CD4-positive, alpha-beta T cell treated with Interferon alpha-2 for 1 hour (primary cell): ENCODE results near the gene GHITM.
"Not testable (repeated sequence)": the region's sequence is repeated elsewhere in the genome, so short reads cannot be mapped to it uniquely, and the experiment has no call there.

Experiments
- DNase-seq, 2 donors: peaks; one replicate each; pipeline ENCODE4 v3.0.0-alpha.2; 2020 to 2022

The GHITM gene

DNA sequence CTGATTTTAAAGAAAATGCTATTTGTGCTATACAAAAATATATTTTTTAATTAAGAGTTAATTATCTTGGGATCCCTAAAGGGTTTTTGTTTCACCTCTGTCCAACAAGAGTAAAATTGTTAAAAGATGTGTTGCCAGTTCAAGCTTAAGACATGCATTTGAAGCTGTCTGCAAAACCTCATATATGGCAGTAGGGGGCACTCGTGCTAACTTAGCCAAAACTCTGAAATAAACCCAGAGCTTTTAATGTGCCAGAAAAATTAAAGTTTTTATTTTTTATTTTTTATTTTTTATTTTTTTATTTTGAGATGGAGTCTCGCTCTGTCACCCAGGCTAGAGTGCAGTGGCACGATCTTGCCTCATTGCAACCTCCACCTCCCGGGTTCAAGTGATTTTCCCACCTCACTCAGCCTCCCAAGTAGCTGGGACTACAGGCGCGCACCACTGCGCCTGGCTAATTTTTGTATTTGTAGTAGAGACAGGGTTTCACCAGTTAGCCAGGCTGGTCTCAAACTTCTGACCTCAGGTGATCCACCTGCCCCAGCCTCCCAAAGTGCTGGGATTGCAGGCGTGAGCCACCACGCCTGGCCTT, 8.8 kb downstream of the GHITM start:
- DNase-seq, result peak in 1 of 2 donors; percentile 56

DNA sequence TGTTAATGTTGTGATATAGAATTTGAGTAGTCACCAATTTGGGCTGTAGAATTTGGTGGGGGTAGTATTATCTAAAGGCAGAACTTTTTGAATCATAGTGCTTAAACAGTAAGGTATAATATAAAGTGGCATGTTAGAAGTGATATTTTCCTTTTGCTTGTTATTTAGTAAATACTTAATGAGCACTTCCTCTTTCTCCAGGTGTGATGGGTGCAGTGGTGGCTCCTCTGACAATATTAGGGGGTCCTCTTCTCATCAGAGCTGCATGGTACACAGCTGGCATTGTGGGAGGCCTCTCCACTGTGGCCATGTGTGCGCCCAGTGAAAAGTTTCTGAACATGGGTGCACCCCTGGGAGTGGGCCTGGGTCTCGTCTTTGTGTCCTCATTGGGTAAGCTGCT, 10.5 kb downstream of the GHITM start:
- DNase-seq, result no peak

DNA sequence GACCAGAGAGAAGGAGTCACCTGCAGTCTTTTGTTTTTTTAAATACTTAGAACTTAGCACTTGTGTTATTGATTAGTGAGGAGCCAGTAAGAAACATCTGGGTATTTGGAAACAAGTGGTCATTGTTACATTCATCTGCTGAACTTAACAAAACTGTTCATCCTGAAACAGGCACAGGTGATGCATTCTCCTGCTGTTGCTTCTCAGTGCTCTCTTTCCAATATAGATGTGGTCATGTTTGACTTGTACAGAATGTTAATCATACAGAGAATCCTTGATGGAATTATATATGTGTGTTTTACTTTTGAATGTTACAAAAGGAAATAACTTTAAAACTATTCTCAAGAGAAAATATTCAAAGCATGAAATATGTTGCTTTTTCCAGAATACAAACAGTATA, 13.5 kb downstream of the GHITM start:
- no peak for DNase-seq

DNA sequence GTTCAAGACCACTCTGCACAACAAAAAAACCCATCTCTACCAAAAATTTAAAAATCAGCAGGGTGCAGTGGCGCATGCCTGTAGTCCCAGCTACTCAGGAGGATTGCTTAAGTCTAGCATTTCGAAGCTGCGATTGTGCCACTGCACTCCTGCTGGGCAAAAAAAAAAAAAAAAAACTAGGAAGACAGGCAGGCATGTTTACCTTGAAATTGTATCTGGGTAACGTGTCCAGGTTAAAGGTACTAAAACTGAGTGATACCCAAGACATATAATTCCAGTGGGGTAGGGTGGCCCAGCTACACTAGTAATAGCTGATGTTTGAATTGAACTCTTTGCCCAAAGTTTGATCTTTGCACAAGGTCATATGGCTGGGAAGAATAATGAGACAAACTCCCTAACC, 16.2 kb downstream of the GHITM start:
- no peak for DNase-seq

DNA sequence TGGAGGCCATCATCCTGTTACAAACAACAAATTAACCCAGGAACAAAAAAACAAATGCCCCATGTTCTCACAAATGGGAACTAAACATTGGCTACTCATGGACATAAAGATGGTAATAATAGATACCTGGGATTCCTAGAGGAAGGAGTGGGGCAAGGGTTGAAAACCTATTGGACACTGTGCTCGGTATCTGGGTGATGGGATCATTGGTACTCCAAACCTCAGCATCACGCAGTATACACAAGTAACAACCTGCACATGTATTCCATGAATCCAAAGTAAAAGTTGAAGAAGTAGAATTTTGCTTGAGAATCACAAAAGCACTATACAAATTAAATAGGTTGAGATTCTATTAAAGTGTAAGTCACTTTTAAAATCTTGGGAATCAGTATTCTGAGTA, 16.7 kb downstream of the GHITM start:
- no peak for DNase-seq

DNA sequence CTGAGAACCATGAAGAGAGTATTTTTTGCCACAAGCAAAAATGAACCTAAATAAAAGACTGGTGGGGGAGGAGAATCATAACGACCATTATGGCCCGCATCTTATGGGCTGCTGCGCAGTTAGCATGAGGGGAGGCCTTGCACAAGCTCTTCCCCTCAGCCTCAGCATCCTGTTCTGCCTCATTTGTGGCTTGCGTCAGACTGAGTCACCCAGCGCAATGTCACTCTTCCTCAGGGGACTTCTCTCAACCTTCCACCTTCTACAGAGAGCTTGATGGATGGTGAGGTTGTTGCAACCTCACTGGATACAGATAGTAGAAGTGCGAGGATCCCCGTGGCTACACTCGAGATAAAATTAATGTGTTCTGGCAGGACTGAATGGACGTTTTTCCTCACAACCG, 17.5 kb downstream of the GHITM start:
- peak; percentile 48 to 65 for DNase-seq

DNA sequence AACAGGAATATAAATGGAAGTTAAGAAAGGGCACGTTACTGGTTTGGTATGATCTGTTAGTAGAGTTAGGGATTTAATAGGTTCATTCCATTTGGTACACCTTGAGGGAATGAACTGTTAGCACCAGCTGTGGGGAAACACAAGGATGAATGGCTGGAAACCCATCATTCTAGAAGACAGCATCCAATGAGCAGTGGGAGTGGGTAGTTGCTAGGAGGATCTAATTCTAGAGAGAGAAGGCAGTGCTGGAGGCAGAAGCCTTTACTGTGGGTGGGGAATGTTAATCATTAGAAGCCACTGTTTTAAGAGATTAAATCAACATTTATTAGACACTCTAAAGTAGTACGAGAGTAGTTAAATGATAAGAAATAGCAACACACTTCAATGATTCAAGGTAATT, 18.8 kb downstream of the GHITM start:
- no peak for DNase-seq

DNA sequence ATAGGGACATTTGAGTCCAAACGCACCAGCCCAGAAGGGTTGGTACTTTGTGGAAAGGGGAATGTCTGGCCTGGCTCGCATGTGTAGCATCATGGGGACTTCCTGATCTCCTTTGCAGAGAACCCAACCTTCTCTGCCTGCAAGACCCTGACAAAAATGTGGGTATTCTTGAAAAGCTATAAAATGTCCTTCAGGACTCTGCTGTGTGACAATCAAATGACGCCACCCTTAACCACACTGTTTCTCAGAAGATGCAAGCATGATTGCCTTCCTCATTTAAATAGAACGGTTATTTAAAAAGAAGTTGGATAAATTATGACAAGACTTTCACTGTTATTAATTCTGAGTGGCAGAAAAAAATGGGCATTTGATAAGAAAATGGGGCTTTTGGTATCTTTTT, 19.2 kb downstream of the GHITM start:
- DNase-seq, result no peak

DNA sequence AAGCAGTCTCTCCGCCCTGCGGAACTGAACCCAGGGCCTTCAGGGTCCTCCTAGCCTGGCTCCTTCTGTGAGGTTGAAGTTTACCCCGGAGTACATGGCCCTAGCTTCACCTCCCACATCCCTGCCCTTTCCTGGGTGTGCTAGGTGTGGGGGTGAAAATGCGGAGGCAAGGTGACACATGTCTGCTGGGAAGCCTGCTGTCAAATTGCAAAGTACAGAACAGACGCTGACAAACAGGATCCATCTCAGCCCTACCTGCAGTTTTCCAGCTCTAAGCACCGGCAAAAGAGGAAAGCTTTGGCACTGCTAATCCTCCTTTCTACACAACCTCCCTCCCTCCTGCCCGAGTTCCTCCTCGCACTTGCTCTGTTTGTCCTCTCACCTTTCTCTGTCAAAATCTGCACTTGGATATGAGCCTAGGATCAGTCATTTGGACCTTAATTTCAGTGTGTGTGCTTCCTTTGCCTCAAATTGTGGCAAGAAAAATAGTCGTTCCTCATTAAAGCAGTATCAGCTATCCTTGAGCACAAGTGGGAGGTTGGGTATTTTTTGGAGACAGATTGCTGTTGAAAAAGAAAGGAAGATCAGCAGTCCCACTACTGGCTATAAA, 19.9 kb downstream of the GHITM start:
- DNase-seq, result no peak

DNA sequence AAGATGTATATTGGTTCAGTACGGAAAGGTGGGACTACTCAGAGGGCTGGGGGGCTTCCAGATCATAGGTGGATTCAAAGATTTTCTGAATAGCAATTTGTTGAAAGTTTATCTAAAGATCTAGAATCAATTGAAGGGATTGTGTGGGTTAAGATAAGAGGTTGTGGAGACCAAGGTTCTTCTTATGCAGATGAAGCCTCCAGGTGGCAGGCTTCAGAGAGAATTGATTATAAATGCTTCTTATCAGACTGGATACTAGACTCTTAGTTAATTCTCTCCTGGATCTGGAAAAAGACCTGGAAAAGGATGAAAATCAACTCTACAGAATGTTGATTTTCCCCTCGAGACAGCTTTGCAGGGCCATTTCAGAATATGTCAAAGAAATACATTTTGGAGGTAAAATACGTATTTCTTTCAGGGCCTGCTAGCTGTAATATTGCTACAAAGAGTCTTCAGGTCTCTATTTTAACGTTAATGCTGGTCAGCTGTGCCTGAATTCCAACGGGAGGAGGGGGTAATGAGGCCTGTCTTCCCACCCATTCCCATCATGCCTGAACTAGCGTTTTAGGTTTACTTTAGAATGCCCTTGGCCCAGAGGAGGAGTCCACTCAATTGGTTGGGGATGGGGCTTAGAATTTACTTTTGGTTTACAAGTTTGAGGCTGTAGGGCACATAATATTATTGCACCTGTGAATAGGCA, 21.5 kb downstream of the GHITM start:
- DNase-seq, result no peak

DNA sequence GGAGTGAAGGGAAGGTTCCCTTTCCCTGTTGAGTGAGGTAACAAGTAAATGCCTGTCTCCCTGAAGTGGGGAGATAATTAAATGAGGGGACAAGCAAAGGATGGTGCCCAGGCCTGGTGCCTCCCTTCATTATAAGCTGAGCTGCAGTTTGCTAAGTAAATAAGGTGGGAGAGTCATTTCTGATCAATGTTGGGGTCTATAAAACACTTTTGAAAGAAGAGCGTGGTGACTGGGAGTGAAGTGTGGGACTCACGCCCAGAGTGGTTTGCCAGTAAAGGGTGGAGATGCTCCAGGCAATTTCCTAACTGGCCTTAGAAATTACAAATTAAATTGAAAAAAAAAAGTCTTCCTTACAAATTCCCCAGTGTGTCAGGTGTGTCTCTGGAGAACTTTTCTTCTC, 24.7 kb downstream of the GHITM start:
- no peak for DNase-seq

DNA sequence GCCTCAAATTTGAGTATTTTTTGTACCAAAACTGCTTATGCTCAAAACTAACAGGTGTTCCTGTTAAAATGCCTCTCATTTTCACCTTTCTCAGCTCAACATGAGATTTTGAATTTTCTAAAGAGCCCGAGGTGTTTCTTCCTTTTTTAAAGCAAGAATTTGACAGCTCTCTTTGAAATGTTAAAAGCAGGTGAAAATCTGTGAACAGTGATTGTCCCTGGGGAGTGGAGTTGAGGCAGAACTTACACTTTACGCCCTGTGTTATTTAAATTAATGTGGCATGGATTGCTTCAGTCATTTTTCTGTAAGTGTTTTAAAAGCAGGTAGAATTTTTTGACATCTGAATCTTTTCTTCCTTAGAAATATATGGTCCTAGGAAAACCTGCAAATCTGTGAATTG, 25.1 kb downstream of the GHITM start:
- DNase-seq, result no peak

DNA sequence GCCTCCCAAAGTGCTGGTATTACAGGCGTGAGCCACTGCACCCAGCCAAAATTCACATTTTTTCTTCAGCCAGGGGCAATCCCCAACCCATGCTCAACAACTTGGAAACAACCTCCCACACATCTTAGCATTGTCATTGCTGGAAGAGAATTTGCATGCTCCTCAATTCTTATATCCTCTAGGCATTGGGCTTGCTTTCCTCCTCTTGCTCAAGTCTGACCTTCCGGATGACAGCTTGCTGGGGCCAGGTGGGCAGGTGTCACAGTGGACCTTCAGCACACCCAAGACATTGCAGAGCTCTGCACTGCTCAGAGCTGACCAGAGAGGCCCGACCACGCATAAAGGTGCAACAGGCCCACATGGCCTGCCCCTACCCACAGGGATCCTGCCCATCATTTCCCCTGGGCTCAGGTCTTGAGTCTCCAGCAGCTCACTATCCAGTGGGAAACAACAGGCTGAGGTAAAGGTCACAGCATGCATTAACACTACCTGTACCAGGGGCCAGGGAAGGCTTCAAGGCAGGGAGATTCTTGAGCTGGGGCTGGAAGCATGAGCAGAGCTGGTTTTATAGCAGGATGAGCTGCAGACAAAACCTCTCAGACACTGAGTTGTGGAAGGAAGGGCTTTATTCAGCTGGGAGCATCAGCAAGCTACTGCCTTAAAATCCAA, 27.4 kb downstream of the GHITM start:
- DNase-seq, result no peak

DNA sequence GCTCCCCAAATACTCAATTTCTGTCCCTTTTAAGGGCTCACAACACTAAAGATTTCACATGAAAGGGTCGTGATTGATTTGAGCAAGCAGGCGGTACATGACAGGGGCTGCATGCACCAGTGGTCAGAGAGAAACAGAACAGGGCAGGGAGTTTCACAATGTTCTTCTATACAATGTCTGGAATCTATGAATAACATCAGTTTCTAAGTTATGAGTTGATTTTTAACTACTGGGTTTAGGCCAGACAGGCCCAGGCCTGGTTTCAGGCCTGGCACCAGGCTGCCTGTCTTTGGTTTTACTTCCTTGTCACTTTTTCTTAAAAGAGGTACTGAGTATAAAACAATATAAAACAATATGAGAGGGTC, 28.0 kb downstream of the GHITM start:
- not testable (repeated sequence) for DNase-seq

DNA sequence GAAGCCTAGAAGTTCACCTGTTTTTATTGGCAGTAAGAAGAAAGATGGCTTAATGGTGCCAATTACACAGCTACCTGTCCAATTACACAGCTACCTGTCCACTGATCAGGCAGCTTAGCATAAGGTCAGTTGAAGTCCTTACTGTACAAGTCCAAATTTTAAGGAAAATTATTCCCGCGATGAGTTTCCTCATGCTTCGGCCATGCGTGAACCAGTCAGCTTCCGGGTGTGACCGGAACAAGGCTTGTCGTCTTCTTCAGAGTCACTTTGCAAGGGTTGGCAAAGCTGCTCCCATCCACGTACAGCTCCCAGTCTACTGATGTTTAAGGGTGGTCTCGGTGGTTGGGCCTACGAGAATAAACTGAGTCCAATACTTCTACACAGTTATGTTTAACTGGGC, 29.1 kb downstream of the GHITM start:
- not testable (repeated sequence) for DNase-seq

DNA sequence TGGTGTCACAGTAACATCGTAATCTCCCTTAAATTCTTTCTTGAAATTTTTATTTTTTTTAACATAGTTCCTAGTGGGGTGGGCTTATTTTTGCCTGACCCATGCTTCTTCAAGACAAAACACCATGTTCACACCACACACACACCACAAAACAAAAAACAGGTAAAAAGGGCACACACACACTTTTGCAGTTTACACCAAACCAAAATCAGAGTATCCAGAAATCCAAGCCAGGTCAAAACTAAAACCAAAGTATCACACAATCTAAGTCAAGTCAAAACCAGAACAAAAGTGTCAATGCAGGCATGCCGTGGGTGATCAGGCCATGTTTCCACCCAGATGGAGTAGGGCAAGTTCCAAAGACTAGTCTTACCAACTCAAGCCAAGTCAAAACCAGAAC, 31.9 kb downstream of the GHITM start:
- DNase-seq, result not testable (repeated sequence)

DNA sequence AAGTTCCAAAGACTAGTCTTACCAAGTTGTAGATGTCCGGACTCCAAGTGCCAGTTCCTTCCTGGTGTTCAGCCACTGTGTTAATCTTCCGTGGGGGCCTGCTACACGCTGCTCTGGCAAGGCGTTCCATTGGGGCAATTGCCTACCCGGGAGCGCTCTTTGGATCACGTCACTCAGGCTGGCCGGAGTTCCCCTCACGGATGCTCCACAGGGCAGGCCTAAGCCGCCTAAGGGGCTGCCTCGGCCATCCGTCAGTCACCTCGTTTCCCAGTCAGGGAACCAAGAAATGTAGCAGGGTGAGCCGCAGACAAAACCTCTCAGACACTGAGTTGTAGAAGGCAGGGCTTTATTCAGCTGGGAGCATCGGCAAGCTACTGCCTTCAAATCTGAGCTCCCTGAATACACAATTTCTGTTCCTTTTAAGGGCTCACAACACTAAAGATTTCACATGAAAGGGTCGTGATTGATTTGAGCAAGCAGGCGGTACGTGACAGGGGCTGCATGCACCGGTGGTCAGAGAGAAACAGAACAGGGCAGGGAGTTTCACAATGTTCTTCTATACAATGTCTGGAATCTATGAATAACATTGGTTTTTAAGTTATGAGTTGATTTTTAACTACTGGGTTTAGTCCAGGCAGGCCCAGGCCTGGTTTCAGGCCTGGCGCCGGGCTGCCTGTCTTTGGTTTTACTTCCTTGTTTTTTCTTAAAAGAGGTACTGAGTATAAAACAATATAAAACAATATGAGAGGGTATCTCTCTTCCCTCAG, 32.6 kb downstream of the GHITM start:
- DNase-seq, result not testable (repeated sequence)

DNA sequence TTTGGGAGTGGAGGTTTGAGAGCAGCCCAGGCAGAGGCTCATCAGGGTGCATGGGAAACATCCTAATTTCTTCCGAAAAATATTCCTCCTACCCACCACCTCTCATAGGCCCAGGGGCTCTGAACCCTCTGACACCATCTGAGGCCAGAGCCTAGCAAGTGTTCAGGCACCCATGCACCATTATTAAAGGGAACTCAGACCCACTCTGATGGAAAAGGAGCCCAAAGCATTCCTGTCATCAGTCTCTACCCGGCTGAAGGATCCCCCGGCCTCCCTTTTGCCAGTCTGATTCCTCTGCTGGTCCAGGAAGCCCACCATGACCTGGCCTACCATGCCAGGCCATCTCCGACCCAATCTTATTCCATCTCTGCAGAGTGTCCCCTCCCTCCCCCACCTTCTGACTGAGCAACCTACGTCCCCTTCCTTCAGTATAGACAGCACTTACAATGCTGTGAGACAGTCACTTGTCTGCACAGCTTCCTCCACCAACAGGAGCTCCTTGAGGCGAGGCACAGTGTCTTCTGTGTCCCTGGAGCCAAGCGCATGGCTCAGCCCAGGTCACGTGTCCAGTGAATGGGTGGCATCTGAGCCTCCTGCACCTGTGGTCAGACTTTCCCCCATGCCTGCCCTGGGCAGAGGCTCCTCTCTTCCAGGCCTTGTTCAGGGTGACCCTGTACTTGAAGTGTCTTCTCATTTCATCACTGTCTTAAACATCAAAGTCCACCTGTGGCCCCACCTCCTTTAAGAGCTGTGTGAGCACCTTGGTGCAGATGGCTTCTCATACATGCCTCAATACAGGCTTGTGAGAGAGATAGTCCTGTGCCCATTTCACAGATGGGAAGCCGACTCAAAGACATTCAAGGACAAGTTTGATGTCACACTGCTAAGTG, 33.4 kb downstream of the GHITM start:
- DNase-seq, result no peak

DNA sequence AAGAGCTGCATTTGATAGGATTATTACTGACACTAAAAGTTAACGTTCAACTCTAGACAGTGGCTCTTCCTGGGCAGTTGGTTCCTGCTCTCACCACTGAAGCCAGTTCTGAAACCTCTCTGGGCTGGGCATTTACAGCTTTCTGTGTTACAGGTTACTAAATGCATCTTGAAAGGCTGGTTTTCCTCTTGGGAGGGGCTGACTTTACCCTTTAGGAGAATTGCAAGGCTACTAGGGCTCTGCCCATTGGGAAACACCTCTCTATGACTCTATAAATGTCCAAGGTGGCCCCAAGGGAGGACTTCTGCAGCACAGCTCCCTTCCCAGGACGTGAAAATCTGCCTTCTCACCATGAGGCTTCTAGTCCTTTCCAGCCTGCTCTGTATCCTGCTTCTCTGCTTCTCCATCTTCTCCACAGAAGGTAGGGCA, 34.2 kb downstream of the GHITM start, which contains the start of gene GPR15LG:
Gene GPR15LG, plus strand, starts transcription at position 301 of the 429 bp plus-strand sequence. Its CDS starts 51 bp downstream, at position 352.
- no peak for DNase-seq

DNA sequence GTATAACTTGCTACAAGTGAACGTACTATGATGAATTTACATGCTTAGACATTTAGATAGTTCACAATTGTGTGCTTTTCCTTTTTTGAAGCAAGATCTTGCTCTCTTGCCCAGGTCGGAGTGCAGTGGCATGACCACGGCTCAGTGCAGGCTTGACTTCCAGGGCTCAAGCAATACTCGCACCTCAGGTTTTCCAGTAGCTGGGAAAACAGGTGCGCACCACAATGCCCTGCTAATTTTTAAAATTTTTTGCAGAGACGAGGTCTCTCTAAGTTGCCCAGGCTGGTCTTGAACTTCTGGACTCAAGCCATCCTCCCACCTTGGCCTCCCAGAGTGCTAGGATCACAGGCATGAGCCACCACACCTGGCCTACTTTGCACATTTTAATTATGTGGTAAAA, 36.1 kb downstream of the GHITM start:
- no peak for DNase-seq

DNA sequence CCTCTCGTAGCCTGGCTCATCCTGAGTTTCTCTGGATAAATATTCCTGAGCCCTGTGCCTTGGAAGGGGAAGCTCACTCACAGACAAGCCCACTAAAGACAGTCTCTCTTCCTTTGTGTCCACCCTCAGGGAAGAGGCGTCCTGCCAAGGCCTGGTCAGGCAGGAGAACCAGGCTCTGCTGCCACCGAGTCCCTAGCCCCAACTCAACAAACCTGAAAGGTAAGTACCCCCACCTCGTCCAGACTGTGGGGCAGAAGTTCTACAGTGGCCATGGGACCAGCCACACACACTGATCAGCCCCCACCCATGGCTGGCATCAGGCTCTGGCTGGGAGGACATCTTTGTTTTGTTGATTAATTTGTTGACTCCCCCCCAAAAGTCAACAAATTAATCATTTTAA, 37.0 kb downstream of the GHITM start:
- no peak for DNase-seq
